K562 (cell line): Measurements from ENCODE around the gene CLCN5. TPM values are rescaled to one million over a fixed set of nuclear protein-coding genes. Genes with fewer than 3 reads are reported as not detected.

ENCODE experiments used
- ATF1 ChIP-seq, 2 experiments: fragments of 450-650 bp in 1 of 2; IDR thresholded peaks; 2 replicates each; pipeline ENCODE4 v1.6.1; 2016; ENCODE audit warnings: missing compliant biosample characterization in 1 of 2, missing genetic modification characterization in 1 of 2
- CEBPB ChIP-seq: fragments of 450-650 bp; IDR thresholded peaks from 2 replicates; pipeline ENCODE4 v1.6.1; 2016; ENCODE audit warnings: missing genetic modification characterization, missing compliant biosample characterization
- TOE1 ChIP-seq, 2 experiments: fragments of 450-650 bp in 1 of 2; sonication (generic) in 1 of 2; formaldehyde crosslinking in 1 of 2; IDR thresholded peaks; 2 replicates each; pipeline versions ENCODE4 v1.7.1 to v1.8.0; 2016 to 2022; ENCODE audit warnings: borderline replicate concordance in 2 of 2, mild to moderate bottlenecking in 2 of 2, antibody characterized with exemption in 1 of 2, inconsistent platforms in 1 of 2, low read depth in 1 of 2, missing genetic modification reagents in 1 of 2, moderate library complexity in 1 of 2
- polyA plus RNA-seq, 8 experiments: library from polyadenylated mRNA; depleted of rRNA in 4 of 8; stranded (reverse) in 5 of 8; unstranded in 3 of 8; fragments of >200 nt; fragmentation: Nextera tagmentation in 2 of 8; fragmentation: Illumina TruSeq in 1 of 8; extraction: Ambion mirVana in 2 of 8; extraction: Trizol in 1 of 8; gene quantifications; 2 replicates each; pipeline versions ENCODE4 v1.2.1 to v1.2.3, GENCODE V29; 2011 to 2014; ENCODE audit warnings: inconsistent platforms in 1 of 8, missing spikeins in 1 of 8
- total RNA-seq, 7 experiments: library from RNA; depleted of rRNA in 6 of 7; stranded (reverse); fragments of >200 nt in 6 of 7; fragmentation: Illumina TruSeq in 2 of 7; extraction: Trizol in 2 of 7; gene quantifications; 2 replicates each; pipeline versions ENCODE4 v1.2.1 to v1.2.3, GENCODE V29; 2011 to 2021; ENCODE audit warnings: low replicate concordance in 1 of 7
- TF ChIP-seq, protein P1 (sequence below): fragments of 450-650 bp; IDR thresholded peaks from 2 replicates; pipeline ENCODE4 v1.6.1; 2016; ENCODE audit warnings: mild to moderate bottlenecking, moderate library complexity
- TF ChIP-seq, protein P2 (sequence below), 2 experiments: fragments of 450-650 bp; formaldehyde crosslinking in 1 of 2; IDR thresholded peaks; 2 replicates each; pipeline versions ENCODE4 v1.4.0 to v1.6.1; 2014 to 2020; ENCODE audit warnings: mild to moderate bottlenecking in 2 of 2, borderline replicate concordance in 1 of 2, low read depth in 1 of 2

Gene CLCN5
- total and polyA plus RNA-seq, 9 of the 15 experiments (the other 6 are each of a cell fraction or from before 2014, with no cell fraction given), result 0.94 to 11.8 (median 7.1) TPM

DNA sequence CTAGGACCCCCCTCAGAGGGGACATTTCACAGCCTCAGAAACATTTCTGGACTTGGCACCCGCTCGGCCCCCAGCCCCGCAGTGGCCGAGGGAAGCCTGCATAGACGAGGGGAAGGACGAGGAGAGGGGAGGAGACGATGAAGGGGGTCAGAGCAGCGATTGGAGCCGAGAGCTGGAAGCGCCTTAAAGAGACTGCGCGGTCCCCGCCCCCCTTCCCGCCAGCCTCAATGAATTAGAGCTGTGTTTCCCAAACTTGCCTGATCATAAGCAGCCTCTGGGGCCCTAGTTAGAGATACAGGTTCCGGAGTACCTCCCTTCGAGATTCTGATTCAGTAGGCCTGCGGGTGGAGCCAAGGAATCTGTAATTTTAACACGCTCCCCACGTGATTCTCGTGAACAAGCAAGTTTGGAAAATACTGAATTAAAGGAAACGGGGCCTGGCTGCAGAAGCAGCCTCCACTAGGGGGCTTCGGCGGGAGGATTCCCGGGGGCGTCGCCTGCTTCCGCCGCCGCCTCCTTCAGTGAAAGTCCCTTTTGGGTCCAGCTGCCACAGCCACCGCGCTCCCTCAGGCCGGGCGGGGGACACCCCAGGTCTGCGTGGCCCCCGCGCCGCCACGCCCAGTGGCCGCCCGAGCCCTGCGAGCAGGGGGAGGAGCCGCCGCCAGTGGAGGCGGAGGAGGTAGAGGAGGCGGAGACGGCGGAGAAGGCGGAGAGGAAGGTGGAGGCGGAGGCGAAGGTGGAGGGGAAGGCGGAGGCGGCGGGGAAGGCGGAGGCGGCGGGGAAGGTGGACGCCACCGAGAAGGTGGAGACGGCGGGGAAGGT is 43.4 kb upstream of the CLCN5 start, which contains the start of gene USP27X (continued):
- TF ChIP-seq, protein P1, sequence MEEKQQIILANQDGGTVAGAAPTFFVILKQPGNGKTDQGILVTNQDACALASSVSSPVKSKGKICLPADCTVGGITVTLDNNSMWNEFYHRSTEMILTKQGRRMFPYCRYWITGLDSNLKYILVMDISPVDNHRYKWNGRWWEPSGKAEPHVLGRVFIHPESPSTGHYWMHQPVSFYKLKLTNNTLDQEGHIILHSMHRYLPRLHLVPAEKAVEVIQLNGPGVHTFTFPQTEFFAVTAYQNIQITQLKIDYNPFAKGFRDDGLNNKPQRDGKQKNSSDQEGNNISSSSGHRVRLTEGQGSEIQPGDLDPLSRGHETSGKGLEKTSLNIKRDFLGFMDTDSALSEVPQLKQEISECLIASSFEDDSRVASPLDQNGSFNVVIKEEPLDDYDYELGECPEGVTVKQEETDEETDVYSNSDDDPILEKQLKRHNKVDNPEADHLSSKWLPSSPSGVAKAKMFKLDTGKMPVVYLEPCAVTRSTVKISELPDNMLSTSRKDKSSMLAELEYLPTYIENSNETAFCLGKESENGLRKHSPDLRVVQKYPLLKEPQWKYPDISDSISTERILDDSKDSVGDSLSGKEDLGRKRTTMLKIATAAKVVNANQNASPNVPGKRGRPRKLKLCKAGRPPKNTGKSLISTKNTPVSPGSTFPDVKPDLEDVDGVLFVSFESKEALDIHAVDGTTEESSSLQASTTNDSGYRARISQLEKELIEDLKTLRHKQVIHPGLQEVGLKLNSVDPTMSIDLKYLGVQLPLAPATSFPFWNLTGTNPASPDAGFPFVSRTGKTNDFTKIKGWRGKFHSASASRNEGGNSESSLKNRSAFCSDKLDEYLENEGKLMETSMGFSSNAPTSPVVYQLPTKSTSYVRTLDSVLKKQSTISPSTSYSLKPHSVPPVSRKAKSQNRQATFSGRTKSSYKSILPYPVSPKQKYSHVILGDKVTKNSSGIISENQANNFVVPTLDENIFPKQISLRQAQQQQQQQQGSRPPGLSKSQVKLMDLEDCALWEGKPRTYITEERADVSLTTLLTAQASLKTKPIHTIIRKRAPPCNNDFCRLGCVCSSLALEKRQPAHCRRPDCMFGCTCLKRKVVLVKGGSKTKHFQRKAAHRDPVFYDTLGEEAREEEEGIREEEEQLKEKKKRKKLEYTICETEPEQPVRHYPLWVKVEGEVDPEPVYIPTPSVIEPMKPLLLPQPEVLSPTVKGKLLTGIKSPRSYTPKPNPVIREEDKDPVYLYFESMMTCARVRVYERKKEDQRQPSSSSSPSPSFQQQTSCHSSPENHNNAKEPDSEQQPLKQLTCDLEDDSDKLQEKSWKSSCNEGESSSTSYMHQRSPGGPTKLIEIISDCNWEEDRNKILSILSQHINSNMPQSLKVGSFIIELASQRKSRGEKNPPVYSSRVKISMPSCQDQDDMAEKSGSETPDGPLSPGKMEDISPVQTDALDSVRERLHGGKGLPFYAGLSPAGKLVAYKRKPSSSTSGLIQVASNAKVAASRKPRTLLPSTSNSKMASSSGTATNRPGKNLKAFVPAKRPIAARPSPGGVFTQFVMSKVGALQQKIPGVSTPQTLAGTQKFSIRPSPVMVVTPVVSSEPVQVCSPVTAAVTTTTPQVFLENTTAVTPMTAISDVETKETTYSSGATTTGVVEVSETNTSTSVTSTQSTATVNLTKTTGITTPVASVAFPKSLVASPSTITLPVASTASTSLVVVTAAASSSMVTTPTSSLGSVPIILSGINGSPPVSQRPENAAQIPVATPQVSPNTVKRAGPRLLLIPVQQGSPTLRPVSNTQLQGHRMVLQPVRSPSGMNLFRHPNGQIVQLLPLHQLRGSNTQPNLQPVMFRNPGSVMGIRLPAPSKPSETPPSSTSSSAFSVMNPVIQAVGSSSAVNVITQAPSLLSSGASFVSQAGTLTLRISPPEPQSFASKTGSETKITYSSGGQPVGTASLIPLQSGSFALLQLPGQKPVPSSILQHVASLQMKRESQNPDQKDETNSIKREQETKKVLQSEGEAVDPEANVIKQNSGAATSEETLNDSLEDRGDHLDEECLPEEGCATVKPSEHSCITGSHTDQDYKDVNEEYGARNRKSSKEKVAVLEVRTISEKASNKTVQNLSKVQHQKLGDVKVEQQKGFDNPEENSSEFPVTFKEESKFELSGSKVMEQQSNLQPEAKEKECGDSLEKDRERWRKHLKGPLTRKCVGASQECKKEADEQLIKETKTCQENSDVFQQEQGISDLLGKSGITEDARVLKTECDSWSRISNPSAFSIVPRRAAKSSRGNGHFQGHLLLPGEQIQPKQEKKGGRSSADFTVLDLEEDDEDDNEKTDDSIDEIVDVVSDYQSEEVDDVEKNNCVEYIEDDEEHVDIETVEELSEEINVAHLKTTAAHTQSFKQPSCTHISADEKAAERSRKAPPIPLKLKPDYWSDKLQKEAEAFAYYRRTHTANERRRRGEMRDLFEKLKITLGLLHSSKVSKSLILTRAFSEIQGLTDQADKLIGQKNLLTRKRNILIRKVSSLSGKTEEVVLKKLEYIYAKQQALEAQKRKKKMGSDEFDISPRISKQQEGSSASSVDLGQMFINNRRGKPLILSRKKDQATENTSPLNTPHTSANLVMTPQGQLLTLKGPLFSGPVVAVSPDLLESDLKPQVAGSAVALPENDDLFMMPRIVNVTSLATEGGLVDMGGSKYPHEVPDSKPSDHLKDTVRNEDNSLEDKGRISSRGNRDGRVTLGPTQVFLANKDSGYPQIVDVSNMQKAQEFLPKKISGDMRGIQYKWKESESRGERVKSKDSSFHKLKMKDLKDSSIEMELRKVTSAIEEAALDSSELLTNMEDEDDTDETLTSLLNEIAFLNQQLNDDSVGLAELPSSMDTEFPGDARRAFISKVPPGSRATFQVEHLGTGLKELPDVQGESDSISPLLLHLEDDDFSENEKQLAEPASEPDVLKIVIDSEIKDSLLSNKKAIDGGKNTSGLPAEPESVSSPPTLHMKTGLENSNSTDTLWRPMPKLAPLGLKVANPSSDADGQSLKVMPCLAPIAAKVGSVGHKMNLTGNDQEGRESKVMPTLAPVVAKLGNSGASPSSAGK, result peak; percentile 77
- peak; percentile 34; the same call in 1 of the 2 replicates for TF ChIP-seq TOE1 (IDR thresholded peaks at IDR 0.05; ENCODE audit: borderline replicate concordance)
- no peak for TF ChIP-seq TOE1 (CRISPR knock-in tag; IDR thresholded peaks at IDR 0.05; ENCODE audit: borderline replicate concordance, low read depth)
- no peak for TF ChIP-seq ATF1 (CRISPR knock-in tag; IDR thresholded peaks at IDR 0.05)
- peak; percentile 37; the same call in 1 of the 2 replicates for TF ChIP-seq ATF1 (tag; IDR thresholded peaks at IDR 0.05)
- TF ChIP-seq CEBPB (tag), result no peak
- TF ChIP-seq, protein P2, sequence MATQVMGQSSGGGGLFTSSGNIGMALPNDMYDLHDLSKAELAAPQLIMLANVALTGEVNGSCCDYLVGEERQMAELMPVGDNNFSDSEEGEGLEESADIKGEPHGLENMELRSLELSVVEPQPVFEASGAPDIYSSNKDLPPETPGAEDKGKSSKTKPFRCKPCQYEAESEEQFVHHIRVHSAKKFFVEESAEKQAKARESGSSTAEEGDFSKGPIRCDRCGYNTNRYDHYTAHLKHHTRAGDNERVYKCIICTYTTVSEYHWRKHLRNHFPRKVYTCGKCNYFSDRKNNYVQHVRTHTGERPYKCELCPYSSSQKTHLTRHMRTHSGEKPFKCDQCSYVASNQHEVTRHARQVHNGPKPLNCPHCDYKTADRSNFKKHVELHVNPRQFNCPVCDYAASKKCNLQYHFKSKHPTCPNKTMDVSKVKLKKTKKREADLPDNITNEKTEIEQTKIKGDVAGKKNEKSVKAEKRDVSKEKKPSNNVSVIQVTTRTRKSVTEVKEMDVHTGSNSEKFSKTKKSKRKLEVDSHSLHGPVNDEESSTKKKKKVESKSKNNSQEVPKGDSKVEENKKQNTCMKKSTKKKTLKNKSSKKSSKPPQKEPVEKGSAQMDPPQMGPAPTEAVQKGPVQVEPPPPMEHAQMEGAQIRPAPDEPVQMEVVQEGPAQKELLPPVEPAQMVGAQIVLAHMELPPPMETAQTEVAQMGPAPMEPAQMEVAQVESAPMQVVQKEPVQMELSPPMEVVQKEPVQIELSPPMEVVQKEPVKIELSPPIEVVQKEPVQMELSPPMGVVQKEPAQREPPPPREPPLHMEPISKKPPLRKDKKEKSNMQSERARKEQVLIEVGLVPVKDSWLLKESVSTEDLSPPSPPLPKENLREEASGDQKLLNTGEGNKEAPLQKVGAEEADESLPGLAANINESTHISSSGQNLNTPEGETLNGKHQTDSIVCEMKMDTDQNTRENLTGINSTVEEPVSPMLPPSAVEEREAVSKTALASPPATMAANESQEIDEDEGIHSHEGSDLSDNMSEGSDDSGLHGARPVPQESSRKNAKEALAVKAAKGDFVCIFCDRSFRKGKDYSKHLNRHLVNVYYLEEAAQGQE (IDR thresholded peaks at IDR 0.05; ENCODE audit: borderline replicate concordance), result peak; percentile 9; the same call in 1 of the 2 replicates
- TF ChIP-seq, protein P2 (CRISPR knock-in tag; IDR thresholded peaks at IDR 0.05; ENCODE audit: low read depth), result no peak
